Measurements from ENCODE around the gene ABCC4.

Gene ABCC4

GRCh38 chr13:94997126-94997525 is 304.1 kb downstream of the ABCC4 start:
- ATAC-seq (no peak), DNase-seq (ENCODE audit: low spot score in 2 of 2) (no peak)
- H3K4me1 Mint-ChIP-seq, result no peaks in the 10 kb centered on the region
- no peaks in the 10 kb centered on the region for H3K9me3 Mint-ChIP-seq
- H3K36me3 Mint-ChIP-seq, result no peaks in the 10 kb centered on the region
- H3K4me3 Mint-ChIP-seq, result no peak overlapping the region
- no peak overlapping the region for H3K27ac Mint-ChIP-seq

DNA sequence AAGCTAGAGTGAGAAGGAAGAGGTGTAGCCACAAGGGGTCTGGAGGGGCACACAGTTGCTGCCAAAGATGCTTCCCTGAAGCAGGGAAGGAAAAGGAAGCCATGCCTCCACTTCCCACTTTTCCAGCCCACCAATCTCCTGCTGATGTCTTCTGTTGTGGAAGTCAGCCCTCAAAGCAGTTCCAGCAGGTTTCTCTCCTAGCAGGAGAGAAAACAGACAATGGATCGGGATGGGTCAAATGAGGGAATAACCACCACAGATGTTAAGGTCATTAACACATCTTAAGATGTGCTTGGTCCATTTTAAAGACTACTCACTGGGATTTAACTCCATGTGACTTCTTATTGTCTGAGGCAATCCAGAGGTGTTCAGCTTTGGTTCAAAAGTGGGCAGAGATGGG is 304.8 kb downstream of the ABCC4 start:
- Mint-ChIP-seq H3K9me3 (no peaks in the 10 kb centered on the region), H3K27ac (no peak overlapping the region), H3K4me3 (no peak overlapping the region), H3K4me1 (no peaks in the 10 kb centered on the region), H3K36me3 (no peaks in the 10 kb centered on the region)
- ATAC-seq (no peak), DNase-seq (ENCODE audit: low spot score in 2 of 2) (no peak)

- H3K36me3 Mint-ChIP-seq, result no peaks in the 10 kb centered on the region
- no peak overlapping the region for H3K4me3 Mint-ChIP-seq
- no peak for ATAC-seq
- no peak for DNase-seq (ENCODE audit: low spot score in 2 of 2)
- H3K4me1 Mint-ChIP-seq, result no peaks in the 10 kb centered on the region
- no peaks in the 10 kb centered on the region for H3K9me3 Mint-ChIP-seq
- H3K27ac Mint-ChIP-seq, result no peak overlapping the region
Observed at GRCh38 chr13:94994506-94994905, 306.7 kb downstream of the ABCC4 start.

GRCh38 chr13:94993616-94994015 is 307.6 kb downstream of the ABCC4 start:
- Mint-ChIP-seq H3K36me3 (no peaks in the 10 kb centered on the region), H3K4me1 (no peaks in the 10 kb centered on the region), H3K4me3 (no peak overlapping the region), H3K9me3 (no peaks in the 10 kb centered on the region), H3K27ac (no peak overlapping the region)
- DNase-seq (ENCODE audit: low spot score in 2 of 2), result no peak
- ATAC-seq, result no peak

DNA sequence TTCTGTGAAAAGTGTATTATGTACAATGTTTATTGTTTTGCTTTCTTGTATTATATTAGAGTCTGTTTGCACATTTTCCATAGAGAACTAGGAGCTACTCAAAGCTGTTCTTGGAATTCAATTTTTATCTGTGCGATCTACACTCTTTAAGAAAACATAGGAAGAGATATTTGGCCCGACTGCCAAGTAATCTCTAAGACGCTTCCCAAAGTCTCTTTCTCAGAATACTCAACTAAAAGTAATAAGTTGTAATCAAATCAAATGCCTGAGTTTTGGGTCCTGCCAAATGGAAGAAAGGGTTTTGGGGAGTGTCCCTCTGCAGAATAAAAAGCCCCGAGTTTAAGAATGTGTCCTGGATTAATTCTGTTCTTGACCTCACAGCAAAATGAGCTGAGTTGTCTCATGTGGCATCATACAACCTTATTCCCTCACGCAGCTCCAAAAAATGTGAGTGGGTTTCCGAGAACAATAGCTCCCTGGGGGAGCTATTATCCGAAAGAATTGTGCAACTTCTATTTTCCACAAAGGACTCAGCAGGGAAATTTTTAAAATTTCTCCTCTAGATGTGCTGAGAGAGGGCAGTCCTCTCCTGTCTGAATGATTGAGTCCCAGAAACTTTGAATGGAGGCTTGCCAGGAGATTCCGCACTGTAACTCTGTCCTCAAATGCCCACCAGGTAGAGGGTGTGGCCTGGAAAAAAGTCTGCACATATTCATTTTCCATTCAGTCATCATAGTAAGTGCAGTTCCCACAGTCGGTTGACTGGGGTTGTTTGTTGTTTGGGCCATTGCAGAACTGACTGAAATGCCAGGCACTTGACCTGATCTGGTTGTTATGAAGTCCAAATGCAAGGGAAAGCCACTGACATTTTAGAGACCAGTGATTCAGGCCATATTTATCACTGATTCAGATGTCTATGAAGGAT is 309.0 kb downstream of the ABCC4 start:
- no peak for DNase-seq (ENCODE audit: low spot score in 2 of 2)
- ATAC-seq, result no peak
- Mint-ChIP-seq H3K36me3 (no peaks in the 10 kb centered on the region), H3K4me3 (no peak overlapping the region), H3K9me3 (no peaks in the 10 kb centered on the region), H3K4me1 (no peaks in the 10 kb centered on the region), H3K27ac (no peak overlapping the region)

DNA sequence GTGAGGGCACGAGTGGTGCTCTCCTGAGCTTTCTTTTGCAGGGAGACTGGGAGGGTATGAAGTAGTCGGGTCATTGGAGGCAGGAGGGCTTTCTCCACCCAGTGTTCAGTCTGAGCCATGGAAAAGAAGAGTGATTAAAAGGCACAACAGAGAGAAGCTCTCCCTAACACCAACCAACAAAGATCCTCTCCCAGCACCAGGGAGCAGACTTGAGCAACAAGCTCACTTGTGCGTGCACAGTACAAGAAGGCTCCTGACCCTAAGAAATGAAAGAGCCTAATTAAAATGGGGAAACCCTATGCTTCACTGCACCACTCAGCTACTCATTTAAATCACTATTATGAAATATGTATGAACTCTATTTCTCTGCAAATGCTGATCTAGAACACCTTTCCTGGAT is 312.6 kb downstream of the ABCC4 start:
- Mint-ChIP-seq H3K4me1 (no peaks in the 10 kb centered on the region), H3K4me3 (no peak overlapping the region), H3K9me3 (no peaks in the 10 kb centered on the region), H3K27ac (no peak overlapping the region), H3K36me3 (no peaks in the 10 kb centered on the region)
- peak; percentile 54 for ATAC-seq
- DNase-seq (ENCODE audit: low spot score in 2 of 2), result no peak

DNA sequence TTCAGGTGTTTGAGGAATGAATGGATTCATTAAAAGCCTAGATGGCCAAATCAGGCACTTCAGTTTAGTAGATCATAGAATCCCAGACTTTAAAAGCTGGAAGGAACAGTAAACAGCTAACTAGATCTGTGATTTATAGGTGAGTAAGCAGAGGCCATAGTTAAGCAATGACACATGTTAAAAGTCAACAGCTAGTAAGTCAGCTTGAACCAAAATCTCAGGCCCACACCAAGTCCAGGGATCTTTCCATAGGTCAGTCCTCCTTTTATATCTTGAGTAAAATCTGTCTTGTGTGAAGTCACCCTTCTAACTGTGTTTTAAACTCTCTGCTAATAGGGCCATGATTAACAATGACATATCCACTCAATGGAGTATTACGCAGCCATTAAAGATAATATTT is 313.4 kb downstream of the ABCC4 start:
- no peaks in the 10 kb centered on the region for H3K36me3 Mint-ChIP-seq
- DNase-seq (ENCODE audit: low spot score in 2 of 2), result no peak
- H3K4me1 Mint-ChIP-seq, result no peaks in the 10 kb centered on the region
- no peak for ATAC-seq
- no peaks in the 10 kb centered on the region for H3K9me3 Mint-ChIP-seq
- H3K4me3 Mint-ChIP-seq, result no peak overlapping the region
- no peak overlapping the region for H3K27ac Mint-ChIP-seq

GRCh38 chr13:94987081-94987480 is 314.2 kb downstream of the ABCC4 start:
- Mint-ChIP-seq H3K36me3 (no peaks in the 10 kb centered on the region), H3K27ac (no peak overlapping the region), H3K4me3 (no peak overlapping the region), H3K9me3 (no peaks in the 10 kb centered on the region), H3K4me1 (no peaks in the 10 kb centered on the region)
- ATAC-seq (no peak), DNase-seq (ENCODE audit: low spot score in 2 of 2) (no peak)

DNA sequence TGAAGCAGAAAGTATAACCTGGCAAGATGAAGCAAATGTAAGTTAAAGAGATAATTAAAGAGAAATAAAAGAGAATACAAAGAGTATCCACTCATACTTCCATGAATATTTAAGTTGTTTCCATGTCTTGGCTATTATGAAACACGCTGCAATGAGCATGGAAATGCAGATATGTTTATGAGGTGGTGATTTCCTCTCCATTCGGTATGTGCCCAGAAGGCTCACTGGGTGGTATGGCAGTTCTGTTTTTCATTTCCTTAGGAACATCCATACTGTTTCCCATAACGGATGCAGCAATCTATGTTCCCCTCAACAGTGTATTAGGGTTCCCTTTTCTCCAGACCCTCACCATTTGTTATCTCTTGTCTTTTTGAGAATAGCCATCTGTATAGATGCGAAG is 316.3 kb downstream of the ABCC4 start:
- DNase-seq (ENCODE audit: low spot score in 2 of 2) (no peak), ATAC-seq (no peak)
- Mint-ChIP-seq H3K27ac (no peak overlapping the region), H3K4me1 (no peaks in the 10 kb centered on the region), H3K36me3 (no peaks in the 10 kb centered on the region), H3K9me3 (no peaks in the 10 kb centered on the region), H3K4me3 (no peak overlapping the region)

DNA sequence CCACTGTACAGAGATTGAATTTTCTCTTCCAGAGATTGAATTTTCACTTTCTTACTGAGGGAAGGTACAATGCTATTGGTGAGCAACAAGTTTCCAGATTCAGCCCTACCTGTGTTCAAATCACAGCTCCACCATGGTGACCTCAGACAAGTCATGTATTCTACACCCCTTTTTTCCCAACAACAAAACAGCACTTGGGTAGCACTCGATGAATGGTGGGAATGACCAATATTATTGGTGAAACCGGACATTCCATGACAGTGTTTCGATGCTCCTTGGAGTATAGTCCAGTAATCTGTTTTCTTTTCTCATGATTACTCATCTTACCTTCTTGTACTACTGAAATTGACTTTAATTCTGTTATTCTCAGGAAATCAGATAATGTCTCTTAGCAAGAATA is 322.7 kb downstream of the ABCC4 start:
- no peak overlapping the region for H3K4me3 Mint-ChIP-seq
- no peaks in the 10 kb centered on the region for H3K36me3 Mint-ChIP-seq
- DNase-seq (ENCODE audit: low spot score in 2 of 2) (no peak), ATAC-seq (no peak)
- H3K9me3 Mint-ChIP-seq, result peaks cover 2% of the 10 kb centered on the region
- H3K4me1 Mint-ChIP-seq, result no peaks in the 10 kb centered on the region
- no peak overlapping the region for H3K27ac Mint-ChIP-seq

- ATAC-seq, result no peak
Observed at GRCh38 chr13:94974015-94974951, 327.0 kb downstream of the ABCC4 start.

DNA sequence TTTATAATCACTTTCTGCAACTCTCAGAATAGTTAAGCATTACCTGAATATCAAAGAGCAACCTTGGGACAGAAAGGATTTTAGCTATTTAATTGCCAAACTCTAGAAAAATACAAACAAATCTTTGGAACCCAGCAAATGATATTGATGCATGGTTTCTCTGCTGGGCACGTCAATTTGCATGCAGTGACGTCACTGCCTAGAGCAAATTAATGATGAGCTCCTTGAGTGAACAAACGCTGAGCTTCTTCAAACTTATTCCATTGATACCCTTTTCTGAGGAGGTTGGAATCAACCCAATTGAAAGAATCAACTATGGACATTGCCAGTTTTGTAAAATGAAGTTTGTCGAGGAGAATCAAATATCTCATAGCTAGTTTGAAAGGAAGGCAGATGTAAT is 329.0 kb downstream of the ABCC4 start:
- Mint-ChIP-seq H3K4me3 (no peak overlapping the region), H3K9me3 (peaks cover 2% of the 10 kb centered on the region)

More at GRCh38 chr13:94974015-94974951, 327.0 kb downstream of the ABCC4 start:
- Mint-ChIP-seq H3K4me3 (no peak overlapping the region), H3K27ac (no peak overlapping the region), H3K9me3 (peaks cover 2% of the 10 kb centered on the region), H3K4me1 (no peaks in the 10 kb centered on the region), H3K36me3 (no peaks in the 10 kb centered on the region)
- DNase-seq (ENCODE audit: low spot score in 2 of 2), result no peak

More for the DNA sequence above, 329.0 kb downstream of the ABCC4 start:
- ATAC-seq, result no peak
- H3K4me1 Mint-ChIP-seq, result no peaks in the 10 kb centered on the region
- no peaks in the 10 kb centered on the region for H3K36me3 Mint-ChIP-seq
- H3K27ac Mint-ChIP-seq, result no peak overlapping the region
- no peak for DNase-seq (ENCODE audit: low spot score in 2 of 2)
